OCI-LY3 (cell line): Measurements from ENCODE around the gene SDK1.

Source experiments
- EZH2phosphoT487 ChIP-seq: fragments of 200-600 bp; shearing (Covaris generic); IDR thresholded peaks from 2 replicates; pipeline ENCODE4 v1.6.1; 2018; ENCODE audit warnings: antibody characterized with exemption, mixed run types, low read depth
- TF ChIP-seq, protein P1 (sequence below): fragments of 200-600, 300-600 bp; sonication (generic); IDR thresholded peaks from 2 replicates; pipeline ENCODE4 v1.5.1; 2014; ENCODE audit warnings: antibody characterized with exemption, low read length, low read depth

- TF ChIP-seq, protein P1, sequence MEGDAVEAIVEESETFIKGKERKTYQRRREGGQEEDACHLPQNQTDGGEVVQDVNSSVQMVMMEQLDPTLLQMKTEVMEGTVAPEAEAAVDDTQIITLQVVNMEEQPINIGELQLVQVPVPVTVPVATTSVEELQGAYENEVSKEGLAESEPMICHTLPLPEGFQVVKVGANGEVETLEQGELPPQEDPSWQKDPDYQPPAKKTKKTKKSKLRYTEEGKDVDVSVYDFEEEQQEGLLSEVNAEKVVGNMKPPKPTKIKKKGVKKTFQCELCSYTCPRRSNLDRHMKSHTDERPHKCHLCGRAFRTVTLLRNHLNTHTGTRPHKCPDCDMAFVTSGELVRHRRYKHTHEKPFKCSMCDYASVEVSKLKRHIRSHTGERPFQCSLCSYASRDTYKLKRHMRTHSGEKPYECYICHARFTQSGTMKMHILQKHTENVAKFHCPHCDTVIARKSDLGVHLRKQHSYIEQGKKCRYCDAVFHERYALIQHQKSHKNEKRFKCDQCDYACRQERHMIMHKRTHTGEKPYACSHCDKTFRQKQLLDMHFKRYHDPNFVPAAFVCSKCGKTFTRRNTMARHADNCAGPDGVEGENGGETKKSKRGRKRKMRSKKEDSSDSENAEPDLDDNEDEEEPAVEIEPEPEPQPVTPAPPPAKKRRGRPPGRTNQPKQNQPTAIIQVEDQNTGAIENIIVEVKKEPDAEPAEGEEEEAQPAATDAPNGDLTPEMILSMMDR = no peak
- TF ChIP-seq EZH2phosphoT487 = no peak
Observed at GRCh38 chr7:3992841-3993240, 691.8 kb downstream of the SDK1 start.
